T-helper 9 cell (primary cell): ENCODE measurements around the gene DMBX1.

ENCODE experiments used
- DNase-seq: peaks from one replicate; pipeline ENCODE4 v3.0.0-alpha.2; 2020

The DMBX1 gene

DNA sequence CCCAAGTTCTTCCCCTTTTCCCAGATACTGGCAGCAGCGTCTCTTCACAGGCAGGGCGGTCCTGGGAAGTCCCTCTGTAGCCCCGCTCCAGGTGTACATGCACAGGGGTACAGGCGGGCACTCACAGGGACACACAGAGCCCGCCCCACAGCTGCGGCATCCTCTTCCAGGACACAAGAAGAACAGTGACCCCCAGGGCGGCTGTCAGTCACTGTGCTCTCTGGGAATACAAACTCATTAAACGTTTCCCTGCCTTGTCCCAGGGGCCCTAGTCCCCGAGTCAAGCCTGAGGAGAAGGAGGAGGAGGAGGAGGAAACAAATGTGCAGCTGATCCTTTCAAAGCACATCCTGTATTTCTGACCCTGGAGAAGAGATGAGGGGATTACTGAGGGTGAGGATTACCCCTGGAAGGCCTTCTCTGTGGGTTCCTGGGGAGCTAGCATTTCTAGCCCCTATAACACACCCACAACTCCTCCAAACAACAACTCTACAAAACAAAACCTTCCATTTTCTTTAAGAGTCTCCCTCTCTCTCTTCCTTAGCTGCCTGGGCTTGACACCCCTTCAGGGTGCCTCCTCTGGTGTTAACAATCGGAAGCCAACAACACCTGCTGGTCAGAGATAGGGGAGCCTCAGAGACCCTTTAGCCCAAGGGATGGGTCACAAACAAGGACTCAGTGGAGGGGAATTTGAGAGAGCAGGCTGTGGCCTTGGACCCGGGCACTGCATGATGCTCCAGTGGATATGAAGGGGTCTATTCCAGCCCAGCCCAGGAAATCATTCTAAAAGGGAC lies 28.4 kb upstream of the DMBX1 start:
- no peak for DNase-seq

GRCh38 chr1:46461809-46462448 lies 27.7 kb upstream of the DMBX1 start:
- no peak for DNase-seq

GRCh38 chr1:46464013-46464548 lies 25.6 kb upstream of the DMBX1 start:
- no peak for DNase-seq

DNA sequence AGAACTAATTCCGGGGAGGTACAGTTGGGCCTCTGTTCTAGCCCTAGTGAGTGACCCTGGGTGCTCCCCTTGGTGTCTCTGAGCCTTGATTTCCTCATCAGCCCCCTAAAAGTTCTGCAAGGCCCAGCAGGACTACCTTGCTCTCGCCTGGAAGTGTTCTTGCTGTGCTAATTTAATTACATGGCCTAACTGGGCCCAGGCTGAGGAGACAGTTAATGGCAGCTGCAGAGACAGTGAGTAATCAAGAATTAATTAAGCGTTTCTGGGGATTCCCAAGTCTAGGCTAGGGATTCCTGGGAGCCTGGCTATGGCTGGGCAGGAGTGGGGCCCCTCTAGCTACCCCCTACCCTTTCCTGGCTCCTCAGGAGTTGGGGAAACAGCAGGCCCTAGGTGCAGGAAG lies 24.7 kb upstream of the DMBX1 start:
- no peak for DNase-seq

GRCh38 chr1:46465981-46466476 lies 23.6 kb upstream of the DMBX1 start:
- DNase-seq = no peak

DNA sequence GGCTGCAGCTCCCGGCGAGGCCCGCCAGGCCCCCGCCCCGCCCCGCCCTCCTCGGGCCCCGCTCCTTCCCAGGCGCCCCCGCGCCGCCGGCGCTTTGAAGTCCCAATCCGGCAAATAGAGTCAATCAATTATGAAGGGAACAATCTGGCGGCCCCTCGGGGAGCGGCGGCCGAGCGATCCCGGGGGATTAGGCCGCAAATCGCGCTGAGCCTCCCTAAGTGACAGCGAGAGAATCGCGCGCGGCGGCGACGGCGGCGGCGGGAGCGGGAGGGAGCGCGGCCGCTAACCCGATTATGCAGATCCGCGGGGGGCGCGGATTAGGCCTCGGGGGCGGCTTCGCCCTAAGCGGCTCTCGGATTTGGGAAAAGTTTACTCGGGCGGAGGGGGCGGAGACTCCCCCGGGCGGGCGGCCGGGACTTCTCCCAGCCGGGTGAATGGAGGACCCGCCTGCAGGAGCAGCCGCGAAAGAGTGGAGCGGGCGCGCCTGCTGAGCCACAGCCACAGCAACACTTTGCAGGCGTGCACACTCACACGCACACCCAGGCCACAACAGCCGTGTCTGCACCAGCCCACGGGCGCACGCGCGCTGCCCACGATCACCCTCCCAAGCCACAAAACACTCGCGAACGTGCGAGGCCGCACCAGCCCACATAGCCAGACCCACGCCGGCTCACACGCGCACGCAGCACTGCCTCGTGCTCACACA lies 23.0 kb upstream of the DMBX1 start:
- DNase-seq = no peak

DNA sequence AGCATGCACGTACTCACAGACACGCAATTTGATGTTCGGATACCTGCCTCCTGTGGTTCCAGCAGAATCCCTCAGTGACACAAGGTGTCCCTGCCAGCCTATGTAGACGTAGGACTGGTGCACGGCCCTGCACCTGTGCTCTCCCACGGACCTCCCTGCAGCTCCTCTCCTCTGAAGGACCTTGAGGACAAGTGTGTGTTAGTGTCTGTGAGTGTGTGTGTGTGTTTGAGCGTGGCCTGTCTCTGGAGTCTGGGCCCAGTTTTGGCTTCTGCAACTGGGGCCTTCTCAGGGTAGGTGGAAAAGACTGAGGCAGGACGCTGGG lies 22.5 kb upstream of the DMBX1 start:
- no peak for DNase-seq

DNA sequence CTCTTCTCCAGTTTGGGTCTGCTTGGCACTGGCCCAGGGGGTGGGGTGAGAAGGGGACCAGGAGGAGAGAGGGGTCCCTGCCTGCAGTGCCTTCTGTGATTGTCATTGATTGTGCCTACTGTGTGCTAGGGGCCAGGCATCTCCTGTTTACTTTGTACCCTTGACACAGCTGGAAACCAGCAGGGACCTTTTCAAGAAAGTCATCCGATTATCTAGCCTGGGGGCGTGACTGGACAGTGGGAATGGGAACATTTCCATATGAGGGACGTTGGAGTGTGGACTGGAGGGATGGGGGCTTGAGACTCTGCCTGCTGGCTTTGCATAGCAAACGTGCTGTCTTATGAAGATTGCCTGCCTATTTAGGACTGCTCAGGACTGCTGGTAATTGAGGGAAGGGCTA lies 19.8 kb upstream of the DMBX1 start:
- DNase-seq = no peak

GRCh38 chr1:46471848-46472492 lies 17.7 kb upstream of the DMBX1 start:
- no peak for DNase-seq

DNA sequence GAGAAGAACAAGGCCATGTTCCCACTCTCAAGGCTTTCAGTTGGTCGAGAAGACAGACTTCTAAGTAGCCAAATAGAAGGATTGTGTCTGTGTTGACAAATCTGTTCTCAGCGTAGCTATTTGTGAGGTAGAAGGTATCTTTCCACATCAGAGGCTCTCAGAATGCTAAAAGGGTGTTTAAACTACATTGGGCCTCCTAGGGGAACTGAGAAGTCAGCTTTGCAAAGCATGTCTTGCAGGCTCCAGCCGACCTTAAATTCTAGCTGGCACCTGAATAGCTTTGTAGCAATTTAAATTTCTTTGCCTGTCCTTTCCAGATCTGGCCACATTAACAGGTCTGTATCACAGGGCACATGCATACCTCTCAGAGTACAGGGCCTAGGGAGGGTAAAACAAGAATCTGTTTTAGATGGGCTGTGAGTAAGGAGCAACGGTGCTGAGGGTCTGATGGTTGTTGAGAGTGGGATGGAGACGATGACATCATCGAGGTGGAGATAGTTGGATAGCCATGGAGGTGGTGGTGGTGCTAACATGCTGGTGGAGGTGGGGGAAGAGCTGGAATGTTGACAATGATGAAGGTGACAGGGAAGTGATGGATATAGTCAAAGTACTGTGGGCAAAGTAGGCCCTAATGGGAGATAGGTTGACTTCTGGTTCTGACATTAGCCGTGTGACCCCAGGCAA lies 17.0 kb upstream of the DMBX1 start:
- DNase-seq = no peak

DNA sequence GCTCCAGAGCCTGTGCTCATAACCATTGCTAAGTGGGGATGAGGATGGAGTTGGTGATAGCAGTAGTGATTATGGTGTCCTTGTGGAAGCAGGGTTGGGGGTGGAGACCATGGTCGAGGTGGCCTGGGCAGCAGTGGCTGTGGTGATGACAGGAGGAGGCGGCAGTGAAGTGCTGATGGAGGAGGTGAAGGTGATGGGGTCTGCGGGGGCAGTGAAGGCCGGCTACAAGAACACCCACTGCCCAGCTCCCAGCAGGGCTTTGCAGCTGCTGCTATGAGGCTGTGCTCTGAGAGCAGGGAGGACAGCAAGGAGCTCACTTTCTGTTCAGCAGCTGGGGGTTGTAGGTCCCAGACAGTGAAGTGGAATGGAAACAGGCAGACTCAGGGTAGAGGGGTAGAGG lies 15.6 kb upstream of the DMBX1 start:
- DNase-seq = no peak

DNA sequence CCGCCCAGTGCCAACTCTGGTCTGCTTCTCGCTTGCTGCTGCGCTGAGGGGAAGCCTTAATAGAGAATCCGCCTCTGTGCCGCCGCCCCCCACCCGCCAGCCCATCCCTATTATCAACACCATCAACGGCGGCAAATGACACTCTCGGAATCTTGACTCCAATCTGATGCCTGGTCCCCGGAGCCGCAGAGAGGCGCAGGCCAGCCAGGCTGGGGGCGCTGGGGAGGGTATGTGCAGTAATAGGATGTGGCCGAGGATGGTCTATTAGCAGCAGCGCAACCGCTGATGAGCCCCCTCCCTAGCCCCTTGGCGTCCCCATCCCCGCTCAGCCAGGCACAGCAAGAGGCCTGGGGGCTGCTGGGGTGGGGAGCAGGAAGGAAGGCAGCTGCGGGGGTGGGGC lies 15.1 kb upstream of the DMBX1 start:
- no peak for DNase-seq

DNA sequence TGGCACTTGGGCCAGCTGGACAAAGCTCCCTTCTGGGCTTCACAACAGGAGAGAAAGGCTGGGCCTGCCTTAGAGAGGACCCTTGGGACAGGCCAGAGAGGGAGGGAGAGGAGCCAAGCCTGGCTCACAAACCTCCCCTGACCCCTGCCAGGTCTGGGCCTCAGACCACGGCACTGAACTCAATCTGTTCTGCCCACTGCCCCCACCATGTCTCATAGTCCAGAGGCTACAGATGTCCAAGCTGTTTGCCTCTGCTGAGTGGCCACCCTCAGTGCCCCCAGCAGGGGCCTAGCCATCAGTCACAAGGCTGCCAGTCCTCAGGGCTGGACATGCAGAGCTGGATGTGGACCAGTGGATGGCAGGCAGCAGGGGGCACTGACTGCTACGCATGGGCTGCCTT lies 13.0 kb upstream of the DMBX1 start:
- DNase-seq = no peak

DNA sequence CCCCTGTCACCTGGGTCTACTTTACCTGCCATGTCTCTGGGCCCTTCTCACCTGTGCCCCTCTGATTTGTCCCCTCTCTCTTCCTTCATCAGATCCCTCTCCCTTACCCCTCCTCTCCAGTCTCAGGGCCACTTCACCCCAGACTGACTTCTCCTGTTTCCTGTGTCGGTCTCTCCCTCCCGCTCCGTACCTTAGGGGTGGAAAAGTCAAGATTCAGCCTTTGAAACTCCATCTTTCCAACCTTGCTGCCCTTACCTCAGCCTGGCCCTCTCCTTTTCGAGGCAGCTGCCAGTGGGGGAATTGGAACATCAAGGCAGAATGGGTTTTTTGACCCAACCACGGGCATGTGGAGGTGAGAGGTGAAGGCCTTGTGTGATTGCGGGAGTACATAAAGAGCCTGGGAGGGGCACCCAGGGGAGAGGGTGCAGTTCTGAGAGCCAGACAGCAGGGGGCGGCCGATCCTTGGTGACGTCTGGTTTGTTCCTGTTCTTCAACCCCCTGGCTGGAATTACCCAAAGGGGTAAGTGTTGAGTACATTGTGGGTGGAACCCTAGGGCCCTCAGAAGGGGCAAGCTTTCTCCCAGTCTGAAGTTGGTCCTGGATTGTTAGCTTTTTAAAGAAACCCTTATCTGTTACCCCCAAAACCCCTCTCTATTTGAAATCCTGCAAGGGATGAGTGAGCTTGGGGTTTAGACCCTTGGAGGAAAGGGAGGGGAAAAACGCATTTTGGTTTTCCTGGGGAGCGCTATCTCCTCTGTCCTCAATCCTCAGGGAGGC lies 12.3 kb upstream of the DMBX1 start:
- peak; percentile 68 for DNase-seq

DNA sequence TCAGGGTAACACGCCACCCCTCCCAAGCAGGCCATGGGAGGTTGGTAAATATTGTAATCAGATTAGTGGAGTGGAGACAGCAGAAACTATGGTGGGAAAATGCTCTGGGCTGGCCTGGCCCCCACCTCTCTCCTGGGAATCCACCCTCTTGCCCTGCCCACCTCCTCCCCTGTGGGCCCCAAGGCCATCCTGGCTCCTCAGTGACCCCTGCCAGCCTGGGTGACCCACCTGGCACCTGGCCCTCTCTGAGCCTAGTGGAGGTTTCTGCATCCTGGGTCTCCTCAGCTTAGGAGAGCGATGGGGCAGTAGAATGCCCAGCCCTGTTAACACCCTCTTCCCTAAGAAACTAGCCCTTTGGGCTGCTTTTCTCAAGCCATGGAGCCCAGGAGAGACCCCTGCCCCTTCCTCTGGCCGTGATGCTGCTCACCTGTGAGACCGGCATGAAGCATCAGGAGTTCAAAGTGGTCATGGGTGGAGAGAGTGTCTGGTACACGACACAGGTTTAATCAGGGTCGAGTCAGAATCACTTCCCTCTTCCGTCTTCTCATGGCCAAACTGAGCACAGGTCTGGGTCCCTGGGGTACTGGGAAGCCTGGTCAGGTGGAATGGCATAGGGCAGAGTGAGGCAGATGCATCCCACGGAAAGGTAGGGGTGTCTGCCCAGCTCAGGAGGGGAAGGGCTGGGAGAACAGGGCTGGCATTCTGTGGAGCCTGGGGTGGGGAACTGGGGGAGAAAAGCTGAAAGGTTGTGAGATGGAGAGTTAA lies 10.7 kb upstream of the DMBX1 start:
- DNase-seq = no peak

GRCh38 chr1:46479744-46480350 lies 9.8 kb upstream of the DMBX1 start:
- DNase-seq = no peak

DNA sequence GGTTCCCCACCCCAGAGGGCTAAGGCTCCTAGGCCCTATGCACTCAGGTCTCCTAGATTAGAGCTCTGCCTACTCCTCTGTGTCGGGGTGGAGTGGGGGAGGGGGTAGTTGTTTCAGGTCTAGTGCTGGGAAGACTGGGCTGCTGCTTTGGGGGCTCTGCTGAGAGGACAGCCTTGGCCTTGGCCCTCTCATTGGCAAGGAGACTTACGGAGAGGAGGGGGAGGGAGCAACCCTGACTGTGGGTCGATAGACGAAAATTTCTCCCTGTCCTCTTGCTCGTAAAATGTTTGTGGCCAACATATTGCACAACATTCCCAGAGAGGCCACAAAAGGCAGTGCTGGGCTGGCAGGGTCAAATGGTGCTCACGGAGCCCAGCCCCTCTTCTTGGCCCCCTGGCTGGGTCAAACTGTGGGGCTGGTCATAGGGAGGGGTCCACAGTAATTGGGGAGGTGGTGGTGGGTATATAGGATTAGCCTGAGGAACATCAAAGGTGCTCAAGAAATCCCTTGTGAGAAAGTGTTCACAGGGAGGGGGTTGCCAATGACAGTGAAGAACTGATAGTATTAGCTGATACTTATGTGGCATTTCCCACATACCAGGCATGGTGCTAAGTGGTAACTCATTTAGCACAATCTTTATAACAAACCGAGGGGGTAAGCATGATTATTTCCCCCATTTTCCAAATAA lies 8.5 kb upstream of the DMBX1 start:
- DNase-seq = no peak

DNA sequence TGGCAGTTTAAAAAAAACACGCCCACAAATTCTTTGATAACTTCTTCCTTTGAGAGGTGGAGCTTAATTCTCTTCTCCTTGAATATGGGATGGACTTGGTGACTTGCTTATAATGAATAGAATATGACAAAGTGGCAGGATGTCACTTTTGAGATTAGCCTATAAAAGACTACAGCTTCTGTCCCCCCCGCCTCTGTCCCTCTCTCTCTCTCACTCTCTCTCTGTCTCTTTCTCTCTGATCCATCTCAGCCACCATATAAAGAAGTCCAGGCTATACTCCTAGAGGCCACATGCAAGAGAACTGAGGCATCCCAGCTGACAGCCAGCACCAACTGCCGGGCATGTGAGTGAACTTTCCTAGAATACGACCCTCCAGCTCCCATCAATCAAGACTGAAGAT lies 7.7 kb upstream of the DMBX1 start:
- no peak for DNase-seq

DNA sequence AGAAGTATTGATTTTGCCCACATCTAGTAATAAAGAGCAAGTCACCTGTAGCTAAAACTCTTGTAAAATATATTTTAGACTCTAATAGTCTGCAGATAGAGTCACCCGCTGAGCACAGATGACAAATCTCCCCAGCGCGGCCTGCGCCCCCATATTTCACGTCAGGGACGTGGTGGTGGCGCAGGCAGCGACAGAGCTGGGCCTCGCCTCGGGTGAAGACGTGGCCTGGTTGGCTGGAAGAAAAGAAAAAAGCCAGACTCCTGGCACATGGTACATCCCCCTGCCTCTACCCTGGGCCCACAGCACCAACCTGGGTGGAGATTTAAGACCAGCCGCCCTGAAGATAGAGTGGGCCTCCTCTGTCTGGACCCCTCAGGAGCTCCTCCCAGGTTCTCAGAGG lies 6.0 kb upstream of the DMBX1 start:
- DNase-seq = no peak
